SK-N-SH (cell line): ENCODE results near the gene MUSTN1. TPM values are rescaled to one million over a fixed set of nuclear protein-coding genes. Genes with fewer than 3 reads are reported as not detected.

Experiments used
- CTCF ChIA-PET: fragments of 300-600, 350-600 bp; formaldehyde crosslinking; extraction: SDS; loops from one replicate; lab custom pipeline; 2021; lab: Yijun Ruan, JAX
- POLR2A ChIA-PET: fragments of 350-600 bp; sonication (Branson Sonifier 250); formaldehyde crosslinking; extraction: SDS; loops from one replicate; lab custom pipeline; 2020; ENCODE audit warnings: antibody characterized with exemption, inconsistent platforms; lab: Yijun Ruan, JAX
- DNase-seq: peaks from one replicate; pipeline ENCODE4 v3.0.0; 2012
- H2AFZ ChIP-seq: fragments of 200-600 bp; sonication (generic); 2 replicates; pipeline ENCODE4 v1.8.1; 2016; ENCODE audit warnings: antibody characterized with exemption, mild to moderate bottlenecking, low read depth
- H3F3A ChIP-seq: fragments of 200-600 bp; sonication (generic); replicated peaks from 2 replicates; pipeline ENCODE3; 2016; ENCODE audit warnings: antibody characterized with exemption, mild to moderate bottlenecking; ENCODE audit not compliant: insufficient read depth
- H3K27ac ChIP-seq, 2 experiments: fragments of 200-500 bp in 1 of 2; fragments of 200-600 bp in 1 of 2; sonication (Bioruptor generic) in 1 of 2; sonication (generic), shearing (Covaris generic) in 1 of 2; 2 replicates each; pipeline versions ENCODE4 v1.5.1 to v1.6.1; 2014 to 2016; ENCODE audit warnings: low read depth in 2 of 2, inconsistent platforms in 1 of 2, low read length in 1 of 2, mild to moderate bottlenecking in 1 of 2, mixed read lengths in 1 of 2
- H3K27me3 ChIP-seq: fragments of 200-600 bp; sonication (generic), shearing (Covaris generic); 2 replicates; pipeline ENCODE4 v1.6.1; 2016; ENCODE audit warnings: mixed run types; ENCODE audit not compliant: insufficient read depth
- H3K36me3 ChIP-seq, 2 experiments: fragments of 200-500 bp in 1 of 2; fragments of 200-600 bp in 1 of 2; sonication (Bioruptor generic) in 1 of 2; sonication (generic) in 1 of 2; replicated peaks in 1 of 2; 2 replicates each; pipeline versions ENCODE3 to v1.5.1; 2014 to 2016; ENCODE audit warnings: low read length in 1 of 2, mild to moderate bottlenecking in 1 of 2; ENCODE audit not compliant: insufficient read depth in 2 of 2, control insufficient read depth in 1 of 2
- H3K4me1 ChIP-seq, 2 experiments: fragments of 200-500 bp in 1 of 2; fragments of 200-600 bp in 1 of 2; sonication (Bioruptor generic) in 1 of 2; sonication (generic), shearing (Covaris generic) in 1 of 2; 2 replicates each; pipeline versions ENCODE4 v1.5.1 to v1.6.1; 2014 to 2016; ENCODE audit warnings: low read depth in 1 of 2, low read length in 1 of 2, mixed run types in 1 of 2; ENCODE audit not compliant: insufficient read depth in 2 of 2, control insufficient read depth in 1 of 2
- H3K4me2 ChIP-seq: fragments of 200-600 bp; sonication (generic), shearing (Covaris generic); 2 replicates; pipeline ENCODE4 v1.6.1; 2017; ENCODE audit warnings: mixed run types
- H3K4me3 ChIP-seq, 2 experiments: fragments of 200-500 bp in 1 of 2; fragments of 200-600 bp in 1 of 2; sonication (Bioruptor generic) in 1 of 2; sonication (generic), shearing (Covaris generic) in 1 of 2; 2 replicates each; pipeline versions ENCODE4 v1.5.1 to v1.8.1; 2014 to 2016; ENCODE audit warnings: low read depth in 2 of 2, inconsistent platforms in 1 of 2, low read length in 1 of 2, mild to moderate bottlenecking in 1 of 2, mixed read lengths in 1 of 2, moderate library complexity in 1 of 2
- H3K79me2 ChIP-seq: fragments of 200-600 bp; sonication (generic); 2 replicates; pipeline ENCODE4 v1.8.1; 2017; ENCODE audit warnings: mild to moderate bottlenecking; ENCODE audit not compliant: insufficient read depth
- H3K9ac ChIP-seq: fragments of 200-600 bp; sonication (generic); 2 replicates; pipeline ENCODE4 v1.6.1; 2017; ENCODE audit warnings: mixed run types
- H3K9me2 ChIP-seq: fragments of 200-600 bp; sonication (generic); 2 replicates; pipeline ENCODE4 v1.6.1; 2017; ENCODE audit warnings: mixed run types
- H3K9me3 ChIP-seq: fragments of 200-600 bp; sonication (generic); 2 replicates; pipeline ENCODE4 v1.6.1; 2017; ENCODE audit warnings: mixed run types, mild to moderate bottlenecking, moderate library complexity
- H4K20me1 ChIP-seq: fragments of 200-600 bp; sonication (generic); 2 replicates; pipeline ENCODE4 v1.6.1; 2017; ENCODE audit warnings: mild to moderate bottlenecking, mixed run types; ENCODE audit not compliant: insufficient read depth
- CHD2 ChIP-seq: fragments of 150-350 bp; IDR thresholded peaks from 2 replicates; pipeline ENCODE4 v1.6.1; 2018; ENCODE audit warnings: low read length; ENCODE audit not compliant: partially characterized antibody
- CTCF ChIP-seq: fragments of 200-600 bp; sonication (generic); IDR thresholded peaks from 2 replicates; pipeline ENCODE4 v1.6.1; 2017; ENCODE audit warnings: antibody characterized with exemption, mild to moderate bottlenecking, moderate library complexity
- FOSL2 ChIP-seq: IDR thresholded peaks from 2 replicates; pipeline ENCODE4 v1.4.0; 2012; ENCODE audit warnings: low read depth, mild to moderate bottlenecking, moderate library complexity, borderline replicate concordance
- FOXM1 ChIP-seq: IDR thresholded peaks from 2 replicates; pipeline ENCODE4 v1.4.0; 2012; ENCODE audit warnings: low read depth, mild to moderate bottlenecking
- GATA2 ChIP-seq: sonication (generic); formaldehyde crosslinking; IDR thresholded peaks from 2 replicates; pipeline ENCODE4 v1.5.0; 2020; ENCODE audit warnings: mild to moderate bottlenecking, missing genetic modification reagents
- JUND ChIP-seq: IDR thresholded peaks from 2 replicates; pipeline ENCODE4 v1.4.0; 2012
- MXI1 ChIP-seq: IDR thresholded peaks from 2 replicates; pipeline ENCODE4 v1.6.1; 2012; ENCODE audit warnings: mild to moderate bottlenecking, low read depth, low read length, improper control_type of control experiment
- NFIC ChIP-seq: IDR thresholded peaks from 2 replicates; pipeline ENCODE4 v1.4.0; 2012; ENCODE audit warnings: borderline replicate concordance
- RAD21 ChIP-seq: IDR thresholded peaks from 2 replicates; pipeline ENCODE4 v1.6.1; 2012; ENCODE audit warnings: mild to moderate bottlenecking, low read length
- RCOR1 ChIP-seq: fragments of 150-350 bp; IDR thresholded peaks from 2 replicates; pipeline ENCODE4 v1.6.1; 2017; ENCODE audit warnings: antibody characterized with exemption, low read length
- REST ChIP-seq: IDR thresholded peaks from 2 replicates; pipeline ENCODE4 v1.6.1; 2012; ENCODE audit warnings: mild to moderate bottlenecking, low read depth, low read length, moderate library complexity
- RXRA ChIP-seq: IDR thresholded peaks from 2 replicates; pipeline ENCODE4 v1.4.0; 2012; ENCODE audit warnings: low read depth, mild to moderate bottlenecking, borderline replicate concordance
- SMC3 ChIP-seq: IDR thresholded peaks from 2 replicates; pipeline ENCODE4 v1.6.1; 2012; ENCODE audit warnings: low read depth, low read length, improper control_type of control experiment
- TAF1 ChIP-seq: IDR thresholded peaks from 2 replicates; pipeline ENCODE4 v1.6.1; 2012; ENCODE audit warnings: low read depth, mild to moderate bottlenecking, low read length, moderate library complexity, borderline replicate concordance
- TEAD4 ChIP-seq: IDR thresholded peaks from 2 replicates; pipeline ENCODE4 v1.4.0; 2012; ENCODE audit warnings: mild to moderate bottlenecking, borderline replicate concordance; ENCODE audit not compliant: insufficient read depth
- WGBS: methylation state at CpG from one replicate; pipeline ENCODE4 v1.1.6; 2017; ENCODE audit warnings: low lambda C conversion rate; 5-methylcytosine and 5-hydroxymethylcytosine counted together
- polyA plus RNA-seq, 3 experiments: library from polyadenylated mRNA; depleted of rRNA; stranded (reverse); fragments of >200 nt; gene quantifications; 2 replicates each; pipeline ENCODE4 v1.2.3, GENCODE V29; 2012

The MUSTN1 gene
- polyA plus RNA-seq, 1 of the 3 experiments (the other 2 are of a cell fraction): 0.54 TPM

- no peaks in the 10 kb centered on the region for H4K20me1 ChIP-seq
- 75% methylated on average over 9 of the region's 10 CpGs for WGBS
- DNase-seq: no peak
- H3K79me2 ChIP-seq: no peaks in the 10 kb centered on the region
- no peaks in the 10 kb centered on the region for H3F3A ChIP-seq
- no peaks in the 10 kb centered on the region for H3K9me3 ChIP-seq
- H3K36me3 ChIP-seq: no peaks in the 10 kb centered on the region
- no peak within 1 kb of the TSS for H3K4me2 ChIP-seq
- H2AFZ ChIP-seq: no peak within 1 kb of the TSS
- no peaks in the 10 kb centered on the region for H3K27me3 ChIP-seq
- no peak within 1 kb of the TSS for H3K27ac ChIP-seq
- H3K9me2 ChIP-seq: no peaks in the 10 kb centered on the region
- H3K9ac ChIP-seq: no peak within 1 kb of the TSS
- ChIA-PET POLR2A (no interaction called here), CTCF (interaction anchor here (0.6 kb wide), 1 partner anchor 34 kb away, joined by 3 read pairs; no protein-coding TSS in a partner anchor)
- peaks cover 0 to 3% of the 10 kb centered on the region in 2 experiments; a peak in 1 of 4 replicates for H3K4me1 ChIP-seq
- no peak within 1 kb of the TSS for H3K4me3 ChIP-seq
- no peak for TF ChIP-seq CHD2
- TF ChIP-seq RCOR1: no peak
- TF ChIP-seq RXRA: no peak
- TF ChIP-seq TEAD4: no peak
- TF ChIP-seq FOSL2: no peak
- no peak for TF ChIP-seq GATA2 (CRISPR knock-in tag)
- TF ChIP-seq MXI1: no peak
- no peak for TF ChIP-seq REST
- no peak for TF ChIP-seq NFIC
- TF ChIP-seq SMC3: no peak
- TF ChIP-seq RAD21: no peak
- TF ChIP-seq, all 33 proteins: peak for 0
These were observed 40.2 kb downstream of the MUSTN1 start, which contains the start of gene ITIH3 for GRCh38 chr3:52794612-52795099. TSS of gene ITIH3 (plus strand) at chr3:52794796. CDS start at chr3:52794804, 8 bp downstream.

DNA sequence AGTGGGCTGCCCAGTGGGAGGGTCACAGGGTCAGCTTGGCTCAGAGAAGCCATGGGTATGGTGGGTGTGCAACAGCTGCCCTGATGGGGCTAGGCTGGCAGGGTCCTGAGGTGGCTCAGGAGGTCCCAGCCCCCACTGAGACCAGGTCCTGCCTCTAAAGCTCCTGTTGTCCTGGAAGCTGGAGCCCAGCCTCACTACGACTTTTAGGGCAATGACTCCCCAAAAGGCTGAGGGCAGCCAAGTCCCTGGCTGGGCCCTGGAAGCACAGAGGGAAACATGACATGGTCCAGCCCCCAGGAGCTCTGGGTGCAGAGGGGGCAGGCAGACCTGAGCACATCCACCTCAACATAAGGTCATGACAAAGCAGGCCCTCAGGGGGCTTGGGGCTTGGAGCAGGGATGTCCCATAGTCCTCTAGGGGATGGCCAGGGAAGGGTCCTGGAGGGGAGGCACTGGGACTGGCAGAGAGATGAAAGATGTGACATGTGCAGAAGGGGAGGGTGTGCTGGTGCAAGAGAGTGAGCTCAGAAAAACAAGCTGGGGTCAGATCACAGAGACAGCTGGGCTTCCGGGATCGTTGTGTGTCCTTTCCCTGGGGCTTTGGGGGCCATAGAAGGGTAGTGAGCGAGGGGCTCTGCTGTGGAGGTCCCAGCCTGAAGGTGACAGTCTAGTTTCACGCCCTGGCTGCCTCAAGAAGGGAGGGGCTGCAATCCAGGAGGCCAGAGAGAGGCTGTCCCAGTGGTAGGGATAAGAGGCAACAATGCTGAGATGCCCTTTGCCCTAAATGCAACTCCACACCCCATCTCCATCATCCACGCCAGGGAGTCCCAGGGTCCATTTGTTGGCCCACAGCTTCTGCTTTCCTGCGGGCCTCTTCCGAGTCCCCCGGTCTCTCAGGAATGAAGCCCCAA is 40.9 kb downstream of the MUSTN1 start:
- WGBS: 72% methylated on average over 6 of the region's 9 CpGs
- CTCF ChIA-PET: interaction anchor here (0.6 to 1.4 kb wide), 2 partner anchors 27 to 35 kb away, joined by 3 to 4 read pairs; no protein-coding TSS in a partner anchor
- H2AFZ ChIP-seq: no peak overlapping the region
- no peak for TF ChIP-seq JUND
- no peak for TF ChIP-seq RAD21
- no peak for TF ChIP-seq FOXM1
- TF ChIP-seq TEAD4: no peak
- no peak for TF ChIP-seq RXRA
- no peak for TF ChIP-seq CTCF
- TF ChIP-seq REST: no peak
- no peak for TF ChIP-seq RCOR1
- TF ChIP-seq TAF1: no peak
- TF ChIP-seq MXI1: no peak
- TF ChIP-seq NFIC: no peak
- no peak for TF ChIP-seq FOSL2

More for the DNA sequence above, 40.9 kb downstream of the MUSTN1 start:
- Histone ChIP-seq H4K20me1 (no peaks in the 10 kb centered on the region), H3K9ac (no peak overlapping the region), H3K27ac (no peak overlapping the region), H3K36me3 (no peaks in the 10 kb centered on the region), H3K9me3 (no peaks in the 10 kb centered on the region), H3F3A (no peaks in the 10 kb centered on the region), H3K4me2 (no peak overlapping the region), H3K9me2 (no peaks in the 10 kb centered on the region), H3K4me3 (no peak overlapping the region), H3K27me3 (no peaks in the 10 kb centered on the region), H3K4me1 (peaks cover 0 to 3% of the 10 kb centered on the region in 2 experiments; a peak in 1 of 4 replicates), H3K79me2 (no peaks in the 10 kb centered on the region)
- no peak for DNase-seq
- POLR2A ChIA-PET: no interaction called here
